Activated CD4-positive, CD25-positive, alpha-beta regulatory T cell treated with anti-CD3 and anti-CD28 coated beads, Interleukin-2, amount 50 U/mL, for 72 hours (primary cell): ENCODE results near the gene CNTN5.
"Not testable (repeated sequence)": the region's sequence is repeated elsewhere in the genome, so short reads cannot be mapped to it uniquely, and the experiment has no call there.

Experiments used
- DNase-seq: peaks from one replicate; pipeline ENCODE4 v3.0.0; 2021

CNTN5 gene

GRCh38 chr11:99279266-99279665 is 258.5 kb downstream of the CNTN5 start:
- DNase-seq = no peak

GRCh38 chr11:99281331-99281730 is 260.6 kb downstream of the CNTN5 start:
- DNase-seq = no peak

GRCh38 chr11:99297925-99298324 is 277.2 kb downstream of the CNTN5 start:
- DNase-seq = not testable (repeated sequence)

- DNase-seq = no peak
Measured at GRCh38 chr11:99307510-99308088, 286.9 kb downstream of the CNTN5 start.

GRCh38 chr11:99311870-99312269 is 291.1 kb downstream of the CNTN5 start:
- DNase-seq = no peak

GRCh38 chr11:99316776-99317520 is 296.2 kb downstream of the CNTN5 start:
- DNase-seq = no peak

- DNase-seq = no peak
Measured at GRCh38 chr11:99320769-99321290, 300.1 kb downstream of the CNTN5 start.

GRCh38 chr11:99325847-99326246 is 305.1 kb downstream of the CNTN5 start:
- no peak for DNase-seq

GRCh38 chr11:99327066-99327465 is 306.3 kb downstream of the CNTN5 start:
- DNase-seq = no peak

GRCh38 chr11:99327527-99327926 is 306.8 kb downstream of the CNTN5 start:
- no peak for DNase-seq

GRCh38 chr11:99333621-99334020 is 312.9 kb downstream of the CNTN5 start:
- DNase-seq = no peak

GRCh38 chr11:99343117-99343516 is 322.4 kb downstream of the CNTN5 start:
- no peak for DNase-seq

- no peak for DNase-seq
Measured at GRCh38 chr11:99349151-99349673, 328.5 kb downstream of the CNTN5 start.

GRCh38 chr11:99351624-99352023 is 330.9 kb downstream of the CNTN5 start:
- no peak for DNase-seq

GRCh38 chr11:99352642-99353041 is 331.9 kb downstream of the CNTN5 start:
- no peak for DNase-seq

GRCh38 chr11:99366546-99366945 is 345.8 kb downstream of the CNTN5 start:
- DNase-seq = no peak

GRCh38 chr11:99368583-99368982 is 347.8 kb downstream of the CNTN5 start:
- DNase-seq = no peak

GRCh38 chr11:99370549-99371216 is 349.9 kb downstream of the CNTN5 start:
- no peak for DNase-seq

- no peak for DNase-seq
Measured at GRCh38 chr11:99371257-99371656, 350.5 kb downstream of the CNTN5 start.

GRCh38 chr11:99376463-99376862 is 355.7 kb downstream of the CNTN5 start:
- no peak for DNase-seq

- DNase-seq = no peak
Measured at GRCh38 chr11:99383648-99384245, 363.0 kb downstream of the CNTN5 start.

- no peak for DNase-seq
Measured at GRCh38 chr11:99391245-99391644, 370.5 kb downstream of the CNTN5 start.

- DNase-seq = no peak
Measured at GRCh38 chr11:99406345-99406744, 385.6 kb downstream of the CNTN5 start.
